HG02981 (cell line): ENCODE data around the gene SLC25A13.
"Not testable (repeated sequence)": the region's sequence is repeated elsewhere in the genome, so short reads cannot be mapped to it uniquely, and the experiment has no call there.

Experiments used
- ATAC-seq: cut with Tn5 transposase; IDR thresholded peaks from one replicate; pipeline ENCODE4 v1.9.1; 2021; ENCODE audit warnings: mild to moderate bottlenecking, moderate library complexity; ENCODE audit not compliant: unreplicated experiment

Gene SLC25A13

GRCh38 chr7:96326752-96327151 lies 4.9 kb upstream of the SLC25A13 start:
- not testable (repeated sequence) for ATAC-seq

- no peak for ATAC-seq
These were observed 1.1 kb upstream of the SLC25A13 start for GRCh38 chr7:96322847-96323461.

- ATAC-seq = no peak
These were observed 436 bp upstream of the SLC25A13 start for GRCh38 chr7:96322373-96322695.

- ATAC-seq = peak; percentile 31
These were observed 754 bp downstream of the SLC25A13 start for GRCh38 chr7:96321031-96321657.

GRCh38 chr7:96320442-96320841 lies 1.5 kb downstream of the SLC25A13 start:
- ATAC-seq = peak; percentile 43

GRCh38 chr7:96319439-96319838 lies 2.5 kb downstream of the SLC25A13 start:
- no peak for ATAC-seq

- no peak for ATAC-seq
These were observed 4.9 kb downstream of the SLC25A13 start for GRCh38 chr7:96316949-96317348.

GRCh38 chr7:96315125-96315512 lies 6.8 kb downstream of the SLC25A13 start:
- no peak for ATAC-seq

GRCh38 chr7:96314402-96315124 lies 7.3 kb downstream of the SLC25A13 start:
- no peak for ATAC-seq

- no peak for ATAC-seq
These were observed 8.0 kb downstream of the SLC25A13 start for GRCh38 chr7:96313940-96314339.

GRCh38 chr7:96312502-96312901 lies 9.4 kb downstream of the SLC25A13 start:
- no peak for ATAC-seq

- ATAC-seq = no peak
These were observed 9.9 kb downstream of the SLC25A13 start for GRCh38 chr7:96311967-96312366.

- ATAC-seq = no peak
These were observed 11.8 kb downstream of the SLC25A13 start for GRCh38 chr7:96310110-96310509.

GRCh38 chr7:96308950-96309263 lies 13.0 kb downstream of the SLC25A13 start:
- no peak for ATAC-seq

GRCh38 chr7:96308253-96308949 lies 13.5 kb downstream of the SLC25A13 start:
- no peak for ATAC-seq

- no peak for ATAC-seq
These were observed 15.3 kb downstream of the SLC25A13 start for GRCh38 chr7:96306385-96307125.

GRCh38 chr7:96305915-96306314 lies 16.0 kb downstream of the SLC25A13 start:
- ATAC-seq = no peak

- ATAC-seq = no peak
These were observed 17.3 kb downstream of the SLC25A13 start for GRCh38 chr7:96304573-96304972.

GRCh38 chr7:96303686-96304443 lies 18.0 kb downstream of the SLC25A13 start:
- ATAC-seq = peak; percentile 55

- no peak for ATAC-seq
These were observed 18.7 kb downstream of the SLC25A13 start for GRCh38 chr7:96303105-96303685.
